Fibroblast of mammary gland (primary cell): ENCODE results near the gene HORMAD1.

Source experiments
- DNase-seq: peaks from one replicate; pipeline ENCODE4 v3.0.0-alpha.2; 2010; ENCODE audit warnings: low read depth
- H3K4me3 ChIP-seq: 2 replicates; pipeline ENCODE4 v1.5.1; 2011; ENCODE audit warnings: low read depth, mild to moderate bottlenecking, low read length, moderate library complexity; ENCODE audit not compliant: control insufficient read depth
- TF ChIP-seq, protein P1 (sequence below): conservative IDR thresholded peaks from 2 replicates; pipeline ENCODE4 v1.5.1; 2011; ENCODE audit warnings: low read depth, low read length, inconsistent platforms; ENCODE audit not compliant: control insufficient read depth, insufficient read depth

The HORMAD1 gene

DNA sequence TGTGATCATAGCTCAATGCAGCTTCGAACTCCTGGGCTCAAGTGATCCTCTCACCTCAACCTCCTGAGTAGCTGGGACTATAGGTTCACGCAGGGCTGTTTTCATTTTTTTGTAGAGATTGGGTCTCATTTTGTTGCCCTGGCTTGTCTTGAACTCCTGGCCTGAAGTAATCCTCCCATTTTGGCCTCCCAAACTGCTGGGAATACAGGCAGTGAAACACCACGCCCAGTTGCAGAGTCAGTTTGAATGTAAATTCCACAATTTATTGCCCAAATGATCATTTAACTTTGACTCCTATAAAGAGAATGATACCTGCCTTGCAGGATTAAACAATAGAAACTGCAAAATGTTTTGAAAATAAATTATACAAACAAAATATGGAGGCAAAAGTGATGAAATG lies 34.4 kb downstream of the HORMAD1 start:
- no peak for DNase-seq
- TF ChIP-seq, protein P1, sequence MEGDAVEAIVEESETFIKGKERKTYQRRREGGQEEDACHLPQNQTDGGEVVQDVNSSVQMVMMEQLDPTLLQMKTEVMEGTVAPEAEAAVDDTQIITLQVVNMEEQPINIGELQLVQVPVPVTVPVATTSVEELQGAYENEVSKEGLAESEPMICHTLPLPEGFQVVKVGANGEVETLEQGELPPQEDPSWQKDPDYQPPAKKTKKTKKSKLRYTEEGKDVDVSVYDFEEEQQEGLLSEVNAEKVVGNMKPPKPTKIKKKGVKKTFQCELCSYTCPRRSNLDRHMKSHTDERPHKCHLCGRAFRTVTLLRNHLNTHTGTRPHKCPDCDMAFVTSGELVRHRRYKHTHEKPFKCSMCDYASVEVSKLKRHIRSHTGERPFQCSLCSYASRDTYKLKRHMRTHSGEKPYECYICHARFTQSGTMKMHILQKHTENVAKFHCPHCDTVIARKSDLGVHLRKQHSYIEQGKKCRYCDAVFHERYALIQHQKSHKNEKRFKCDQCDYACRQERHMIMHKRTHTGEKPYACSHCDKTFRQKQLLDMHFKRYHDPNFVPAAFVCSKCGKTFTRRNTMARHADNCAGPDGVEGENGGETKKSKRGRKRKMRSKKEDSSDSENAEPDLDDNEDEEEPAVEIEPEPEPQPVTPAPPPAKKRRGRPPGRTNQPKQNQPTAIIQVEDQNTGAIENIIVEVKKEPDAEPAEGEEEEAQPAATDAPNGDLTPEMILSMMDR: no peak
- no peak overlapping the region for H3K4me3 ChIP-seq

DNA sequence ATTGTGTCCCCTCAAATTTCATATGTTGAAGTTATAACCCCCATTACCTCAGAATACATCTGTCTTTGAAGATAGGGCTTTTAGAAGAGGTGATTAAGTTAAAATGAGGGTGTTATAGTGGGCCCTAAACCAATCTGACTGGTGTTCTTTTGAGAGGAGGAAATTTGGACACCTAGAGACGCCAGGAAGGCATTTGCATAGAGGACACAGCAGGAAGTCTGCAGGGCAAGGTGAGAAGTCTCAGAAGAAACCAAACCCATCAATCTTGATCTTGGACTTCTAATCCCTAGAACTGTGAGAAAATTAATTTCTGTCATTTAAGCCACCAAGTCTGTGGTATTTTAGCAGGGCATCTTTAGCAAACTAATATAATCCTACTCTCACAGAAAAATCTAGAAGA lies 36.8 kb downstream of the HORMAD1 start:
- no peak overlapping the region for H3K4me3 ChIP-seq
- TF ChIP-seq, protein P1: no peak
- no peak for DNase-seq

DNA sequence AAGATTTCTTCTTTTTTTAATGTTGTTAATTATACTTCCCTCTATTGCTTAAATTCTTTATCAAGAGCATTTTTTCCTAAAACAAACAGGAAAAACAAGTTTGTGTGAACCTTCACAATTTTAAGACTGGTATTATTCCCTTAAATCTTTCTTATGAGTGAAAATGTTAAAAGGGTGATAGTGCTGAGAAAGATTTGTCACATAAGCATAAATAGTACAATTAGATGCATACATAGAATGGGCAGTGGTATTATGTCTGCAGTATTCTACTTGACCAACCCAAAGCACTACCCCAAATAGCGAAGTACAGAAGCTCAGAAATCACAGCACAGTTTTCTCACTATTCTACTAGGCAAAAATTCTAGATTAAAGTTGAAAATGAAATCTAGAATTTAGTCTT lies 41.7 kb downstream of the HORMAD1 start:
- no peak for DNase-seq
- TF ChIP-seq, protein P1: no peak

DNA sequence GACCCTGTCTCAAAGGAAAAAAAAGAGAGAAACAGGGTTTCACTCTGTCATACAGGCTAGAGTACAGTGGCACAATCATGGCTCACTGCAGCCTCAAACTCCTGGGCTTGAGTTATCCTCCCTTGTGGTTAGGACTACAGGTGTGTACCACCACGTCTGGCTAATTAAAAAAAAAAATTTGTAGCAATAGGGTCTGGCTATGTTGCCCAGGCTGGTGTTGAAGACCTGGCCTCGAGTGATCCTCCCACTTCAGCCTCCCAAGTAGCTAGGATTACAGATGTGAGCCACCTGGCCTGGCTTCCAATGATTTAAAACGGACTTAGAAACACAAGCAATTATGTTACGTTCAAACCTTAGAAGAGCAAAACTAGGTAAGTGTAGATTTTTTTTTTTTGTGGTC lies 45.8 kb downstream of the HORMAD1 start:
- no peak overlapping the region for H3K4me3 ChIP-seq
- TF ChIP-seq, protein P1: no peak
- no peak for DNase-seq

More for the DNA sequence above, 41.7 kb downstream of the HORMAD1 start:
- H3K4me3 ChIP-seq: no peak overlapping the region

DNA sequence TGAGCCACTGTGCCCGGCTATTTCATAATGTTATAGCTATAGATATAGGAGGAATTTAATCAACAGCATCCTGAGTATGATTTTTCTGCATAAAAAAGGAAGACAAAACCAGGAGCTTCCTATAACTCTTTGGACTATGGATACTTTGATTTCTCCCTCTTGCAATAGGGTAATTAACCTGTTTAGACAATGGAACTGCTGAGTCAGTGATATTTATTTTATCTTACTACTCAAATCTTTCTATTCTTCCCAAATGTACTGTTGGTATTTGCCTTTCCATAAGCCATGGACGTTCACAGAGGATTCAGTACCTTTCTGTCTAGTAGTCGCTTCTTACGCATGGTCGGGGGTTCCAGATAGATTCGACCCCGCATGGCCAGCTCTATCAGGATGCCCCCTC lies 57.4 kb downstream of the HORMAD1 start:
- TF ChIP-seq, protein P1: no peak

DNA sequence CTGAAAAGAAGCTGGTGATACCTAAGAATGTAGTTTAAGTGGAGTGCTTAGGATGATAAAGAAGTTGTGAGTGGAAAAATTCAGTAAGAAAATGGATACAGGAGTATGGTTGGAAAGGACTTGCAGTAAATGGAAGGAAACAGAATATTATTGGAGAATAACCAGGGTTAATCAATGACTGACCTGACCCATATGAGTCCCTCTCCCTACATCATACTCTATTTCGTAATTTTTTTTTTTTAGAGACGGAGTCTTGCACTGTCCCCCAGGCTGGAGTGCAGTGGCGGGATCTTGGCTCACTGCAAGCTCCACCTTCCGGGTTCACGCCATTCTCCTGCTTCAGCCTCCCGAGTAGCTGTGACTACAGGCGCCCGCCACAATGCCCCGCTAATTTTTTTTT lies 57.9 kb downstream of the HORMAD1 start:
- TF ChIP-seq, protein P1: no peak
- no peak for DNase-seq
- no peak overlapping the region for H3K4me3 ChIP-seq

More for the DNA sequence above, 57.4 kb downstream of the HORMAD1 start:
- DNase-seq: no peak
- no peak overlapping the region for H3K4me3 ChIP-seq

DNA sequence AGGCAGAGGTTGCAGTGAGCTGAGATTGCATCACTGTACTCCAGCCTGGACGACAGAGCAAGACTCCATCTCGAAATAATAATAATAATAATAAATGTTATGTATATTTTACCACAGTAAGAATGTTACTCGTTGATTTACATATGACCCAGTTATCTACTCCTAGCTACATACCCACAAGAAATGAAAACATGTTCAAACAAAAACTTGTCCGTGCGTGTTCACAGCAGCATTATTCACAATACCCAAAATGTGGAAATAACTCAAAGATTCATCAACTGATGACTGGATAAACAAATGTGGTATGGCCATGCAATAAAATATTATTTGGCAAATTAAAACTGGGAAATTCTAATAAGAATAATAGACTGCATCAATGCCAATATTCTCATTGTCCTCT lies 59.5 kb downstream of the HORMAD1 start:
- TF ChIP-seq, protein P1: no peak
- no peak overlapping the region for H3K4me3 ChIP-seq
- no peak for DNase-seq
